Stimulated activated CD8-positive, alpha-beta memory T cell treated with anti-CD3 and anti-CD28 coated beads, Interleukin-15, amount 100 ng/mL, for 48 hours (primary cell): Measurements from ENCODE around the gene SLC7A5.
"Not testable (repeated sequence)": the region's sequence is repeated elsewhere in the genome, so short reads cannot be mapped to it uniquely, and the experiment has no call there.

Experiments
- DNase-seq, 2 donors: peaks; one replicate each; pipeline ENCODE4 v3.0.0-alpha.2; 2020; ENCODE audit warnings: low read depth in 2 of 2

The SLC7A5 gene

DNA sequence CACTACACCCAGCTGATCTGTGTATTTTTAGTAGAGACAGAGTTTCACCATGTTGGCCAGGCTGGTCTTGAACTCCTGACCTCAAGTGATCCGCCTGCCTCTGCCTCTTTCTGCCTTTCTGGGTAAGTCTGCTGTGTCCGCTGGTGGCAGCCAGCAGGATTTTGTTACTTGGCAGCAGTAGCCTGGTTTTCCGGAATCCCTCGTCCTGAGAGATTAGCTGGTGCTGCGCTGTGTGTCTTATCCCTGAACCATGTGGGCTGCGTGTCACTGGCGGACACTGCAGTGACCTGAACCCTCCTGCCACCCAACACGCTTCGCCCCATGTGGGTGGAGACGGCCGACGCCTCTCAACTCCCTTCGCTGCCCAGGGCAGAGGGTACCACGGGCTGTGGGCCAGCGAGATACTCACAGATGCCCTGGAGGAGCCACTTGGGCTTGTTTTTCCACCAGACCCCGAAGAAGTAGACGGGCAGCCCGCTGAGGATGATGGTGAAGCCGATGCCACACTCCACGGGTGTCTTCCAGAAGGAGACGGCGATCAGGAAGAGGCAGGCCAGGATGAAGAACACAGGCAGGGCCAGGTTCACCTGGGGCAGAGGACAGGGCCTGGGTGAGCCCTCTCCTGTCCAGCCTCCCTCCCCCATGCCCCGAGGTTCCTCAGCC lies 35.2 kb downstream of the SLC7A5 start:
- no peak for DNase-seq

DNA sequence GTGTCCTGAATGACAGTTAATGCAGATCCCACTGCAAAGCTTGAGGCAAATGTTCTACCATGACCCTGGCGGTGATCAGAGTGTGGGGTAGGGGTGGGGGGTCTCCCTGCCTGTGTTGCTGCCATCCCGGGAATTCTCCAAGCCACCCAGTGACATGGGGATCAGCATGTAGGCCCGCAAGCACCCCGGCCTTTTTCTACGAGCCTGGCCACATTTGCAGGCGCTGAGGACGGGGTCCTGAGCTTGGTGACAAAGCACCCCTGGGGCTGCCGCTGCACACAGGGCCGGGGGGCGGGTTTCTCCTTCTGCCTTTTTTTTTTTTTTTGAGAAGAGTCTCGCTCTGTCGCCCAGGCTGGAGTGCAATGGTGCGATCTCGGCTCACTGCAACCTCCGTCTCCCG lies 35.8 kb downstream of the SLC7A5 start:
- no peak for DNase-seq

DNA sequence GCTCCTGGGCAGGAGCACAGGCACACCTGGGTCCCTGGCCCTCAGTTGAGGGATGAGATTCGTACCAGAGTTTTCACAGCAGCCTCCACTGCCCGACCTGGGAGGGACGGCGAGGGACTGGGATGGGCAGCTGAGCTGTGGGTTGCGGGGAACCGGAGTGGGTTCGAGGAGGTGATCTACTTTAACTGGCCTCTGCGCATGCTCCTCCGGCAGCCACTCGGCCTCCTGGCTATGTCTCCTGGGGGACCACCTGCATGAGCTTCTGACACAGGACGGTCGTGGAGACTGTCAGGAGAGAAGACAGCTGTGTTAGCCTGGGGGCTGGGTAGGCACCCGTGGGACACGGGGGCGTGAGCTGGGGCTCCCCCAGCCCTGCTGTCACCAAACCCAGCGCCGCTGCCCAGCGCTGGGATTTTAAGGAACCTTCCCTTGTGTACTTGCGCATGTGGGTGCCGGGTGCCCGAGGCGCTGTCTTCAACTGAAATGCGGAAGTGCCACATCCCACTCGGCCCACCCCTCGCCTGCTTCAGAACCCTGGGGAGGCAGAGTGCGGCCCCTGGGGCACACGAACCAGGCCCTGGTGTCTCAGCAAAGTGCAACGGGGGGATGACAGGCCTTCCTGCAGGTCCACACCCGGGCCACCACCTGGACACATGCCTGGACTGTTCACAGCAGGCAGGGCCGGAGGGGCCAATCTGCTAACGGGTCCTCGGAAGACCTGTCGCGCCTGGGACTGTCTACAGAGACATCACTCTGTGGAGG lies 36.4 kb downstream of the SLC7A5 start:
- no peak for DNase-seq

DNA sequence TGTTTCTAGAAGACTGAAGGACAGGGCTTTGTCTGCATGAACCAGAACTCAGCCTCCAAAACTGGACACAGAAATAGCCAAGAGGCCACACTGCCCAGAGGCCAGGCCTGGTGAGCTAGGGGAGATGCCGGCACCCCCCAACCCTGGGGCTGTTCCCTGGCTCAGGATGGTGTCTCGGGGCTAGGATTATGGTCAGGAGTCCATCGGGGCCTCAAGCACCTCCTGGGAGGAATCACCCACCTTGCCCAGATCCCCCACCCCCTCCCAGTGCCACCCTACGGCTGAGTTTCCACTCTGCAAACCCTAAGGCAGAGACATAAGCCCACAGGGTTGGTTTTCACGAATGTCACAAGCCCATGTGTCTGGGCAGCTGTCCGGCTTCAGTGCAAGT lies 37.2 kb downstream of the SLC7A5 start:
- DNase-seq = no peak

DNA sequence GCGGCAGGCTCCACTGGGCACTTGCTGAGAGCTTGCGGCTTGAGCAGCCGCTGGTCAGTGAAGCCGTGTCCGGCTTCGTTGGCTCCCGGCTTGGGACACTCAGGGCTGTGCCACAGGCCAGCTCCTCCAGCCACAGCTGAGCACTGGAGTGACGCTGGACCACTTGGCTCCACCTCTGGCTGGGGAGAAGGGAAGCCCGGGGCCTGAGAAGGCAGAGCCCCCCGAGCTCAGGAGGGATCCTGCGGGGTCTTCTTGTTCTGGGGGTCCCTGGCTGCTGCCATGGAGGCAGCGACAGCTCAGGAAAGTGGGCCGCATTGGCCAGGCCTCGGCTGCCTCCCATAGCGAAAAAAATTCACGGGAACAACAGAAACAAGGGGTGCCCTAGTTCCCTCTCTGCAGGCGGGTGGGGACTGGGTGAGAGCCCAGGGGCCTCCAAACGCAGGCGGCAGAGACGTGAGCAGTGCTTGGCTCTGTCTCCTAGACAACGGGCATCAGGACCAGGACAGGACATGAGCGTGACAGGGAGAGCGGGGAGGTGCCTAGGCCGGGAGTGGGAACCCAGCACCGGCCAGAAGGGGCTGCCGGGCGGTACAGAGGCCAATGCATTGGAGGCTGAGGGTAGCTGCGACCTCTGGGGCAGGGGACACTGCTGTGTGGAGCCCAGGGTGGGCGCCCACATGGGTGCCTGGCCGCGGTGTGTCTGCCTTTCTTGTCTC lies 37.7 kb downstream of the SLC7A5 start:
- no peak for DNase-seq

DNA sequence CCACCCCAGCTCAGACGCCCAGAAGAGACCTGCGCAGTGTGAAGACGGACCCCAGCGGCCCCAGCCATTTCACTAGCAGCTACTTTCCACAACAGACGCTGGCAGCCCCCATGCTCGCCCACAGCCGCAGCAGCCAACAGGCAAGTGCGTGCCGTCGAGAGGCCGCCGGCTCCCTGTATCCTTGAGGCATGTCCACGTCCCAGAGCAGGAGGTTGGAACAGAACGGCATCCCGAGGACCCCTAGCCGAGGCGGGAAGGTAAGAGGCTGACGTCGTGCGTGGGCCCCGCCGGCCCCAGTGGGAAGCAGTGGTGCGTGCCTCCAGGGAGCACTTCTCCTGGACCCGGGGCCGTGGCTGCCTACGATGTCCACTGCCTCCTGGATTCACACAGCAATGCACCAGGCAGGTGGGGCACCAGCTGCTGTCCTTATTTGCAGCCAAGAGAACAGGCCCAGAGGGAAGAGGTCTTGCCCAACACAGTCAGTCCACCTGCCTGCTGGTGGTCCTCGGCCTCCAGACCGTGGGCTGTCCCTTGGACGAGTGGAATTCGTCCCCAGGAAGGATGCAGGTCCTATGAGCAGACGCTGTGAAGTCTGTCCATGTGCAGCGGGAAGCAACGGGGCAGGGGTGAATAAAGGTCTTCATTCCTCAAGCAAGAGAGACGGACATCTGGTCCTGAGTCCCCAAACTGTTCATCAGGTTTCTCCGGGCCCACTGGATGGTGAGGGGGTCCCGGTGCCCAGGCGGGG lies 38.5 kb downstream of the SLC7A5 start:
- DNase-seq = no peak

DNA sequence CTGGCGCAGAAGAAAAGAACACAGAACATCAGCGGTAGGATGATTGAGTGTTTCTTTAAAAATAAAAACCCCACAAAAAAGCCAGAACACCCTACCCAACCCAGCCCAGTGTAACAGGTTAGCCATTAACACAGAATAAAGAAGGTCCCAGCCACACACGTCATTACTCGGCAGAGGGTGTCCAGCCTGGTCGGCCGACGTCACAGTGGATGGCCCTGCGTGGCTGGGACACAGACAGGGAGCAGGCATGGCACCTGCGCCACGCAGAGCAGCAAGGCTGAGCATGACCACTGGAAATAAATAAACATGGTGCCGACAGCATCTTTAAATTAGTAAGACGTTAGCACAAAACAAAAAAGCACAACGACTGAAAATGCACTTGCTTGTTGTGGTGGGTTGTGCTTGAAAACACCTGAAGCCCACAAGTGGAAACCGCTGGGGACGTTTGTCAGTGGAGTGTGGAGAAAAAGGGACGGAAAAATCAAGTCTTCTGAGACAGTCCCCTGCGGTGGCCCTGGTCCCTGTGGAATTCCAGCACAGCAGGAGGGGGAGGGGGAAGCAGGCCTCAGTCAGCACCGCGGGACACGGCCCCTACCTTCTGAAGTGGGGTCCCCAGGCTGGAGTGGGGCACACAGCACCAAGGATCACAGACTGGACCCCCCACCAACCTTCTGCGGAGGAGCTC lies 39.2 kb downstream of the SLC7A5 start:
- no peak for DNase-seq

DNA sequence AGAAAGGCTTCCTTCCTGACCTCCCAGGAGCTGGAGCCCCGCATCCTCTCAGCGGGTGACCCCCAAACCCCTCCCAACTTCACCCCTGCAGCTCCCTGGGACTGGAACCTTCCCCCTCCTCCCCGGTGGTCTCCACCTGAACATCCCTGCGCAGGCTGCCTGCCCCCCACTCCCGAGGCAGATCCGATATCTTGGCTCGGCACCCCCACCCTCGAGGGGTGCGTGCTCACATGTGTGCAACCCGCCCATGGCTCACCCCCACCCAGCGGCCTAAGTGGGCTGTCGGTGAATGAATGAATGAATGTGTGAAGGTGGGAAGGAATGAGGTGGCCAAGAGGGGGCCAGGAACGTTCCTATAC lies 39.7 kb downstream of the SLC7A5 start:
- no peak for DNase-seq

DNA sequence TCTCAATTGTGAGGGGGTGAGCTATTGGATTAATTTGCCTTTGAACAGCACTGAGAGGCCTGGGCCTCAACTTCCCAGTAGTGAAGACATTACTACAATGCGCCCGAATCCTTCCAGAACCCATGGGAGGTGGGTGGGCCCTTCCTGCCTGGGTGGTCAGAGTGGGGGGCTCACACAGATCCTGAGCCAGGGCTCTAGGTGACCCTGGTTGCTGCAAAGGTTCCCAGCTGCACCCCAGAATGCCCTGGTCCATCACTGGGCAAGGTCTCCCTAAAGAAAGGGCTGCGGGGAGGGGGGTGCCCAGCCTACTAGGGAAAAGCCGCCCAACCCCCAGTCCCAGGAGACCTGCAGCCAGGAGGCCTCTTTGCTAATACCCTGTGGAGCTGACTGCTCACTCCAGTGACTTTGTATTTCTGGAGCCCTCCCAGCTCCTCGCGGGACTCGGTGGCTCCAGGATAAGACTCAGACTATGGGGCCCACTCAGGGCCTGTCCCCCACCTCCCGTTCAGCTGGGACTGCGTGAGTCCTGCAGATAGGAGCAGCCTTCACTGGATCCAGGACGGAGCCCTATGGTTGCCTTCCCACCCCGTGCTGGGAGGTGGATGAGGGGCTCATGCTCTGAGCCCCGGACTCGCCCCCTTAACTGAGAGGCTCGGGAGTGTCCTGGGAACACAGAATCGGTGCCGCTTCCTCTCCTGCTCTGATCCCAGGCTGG lies 40.2 kb downstream of the SLC7A5 start:
- no peak for DNase-seq

DNA sequence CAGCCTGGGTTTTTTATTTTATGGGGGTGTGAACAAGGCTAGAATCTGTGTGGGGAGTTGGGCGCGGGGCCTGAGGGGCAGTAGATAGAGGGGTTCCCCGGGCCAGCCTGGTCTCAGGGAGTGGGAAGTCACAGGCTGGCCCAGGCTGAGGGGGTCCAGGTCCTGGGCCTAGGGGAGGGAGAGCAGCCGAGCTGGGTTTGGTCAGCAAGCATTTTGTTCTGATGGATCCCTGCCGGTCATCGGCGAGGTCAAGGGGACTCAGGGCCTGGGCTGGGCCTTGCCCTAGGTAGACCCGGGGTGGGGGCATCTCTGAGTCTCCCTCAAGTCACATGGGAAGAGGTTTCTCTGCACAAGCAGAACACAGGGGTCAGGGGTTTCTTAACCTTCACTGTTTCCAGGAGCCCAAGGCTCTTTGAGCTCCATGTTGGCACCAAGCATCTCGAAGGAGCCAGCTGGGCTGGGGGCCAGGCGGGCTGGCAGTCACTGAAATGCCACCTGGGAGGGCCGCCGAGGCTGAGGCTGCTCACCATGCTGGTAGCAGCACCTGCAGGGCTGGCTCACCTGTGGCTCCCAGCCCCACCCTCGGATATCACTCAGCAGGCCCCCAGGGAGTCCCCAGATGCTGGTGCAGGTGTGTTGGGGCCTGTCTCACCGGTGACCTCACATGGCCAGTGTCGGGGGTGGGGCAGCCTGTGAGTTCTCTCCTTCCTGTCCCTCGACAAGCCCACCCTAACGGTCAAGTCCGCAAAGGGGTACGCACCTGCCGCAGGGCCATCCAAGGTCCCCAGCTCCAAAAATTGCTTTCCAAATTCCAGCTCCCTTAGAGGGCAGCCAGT lies 41.0 kb downstream of the SLC7A5 start:
- no peak for DNase-seq

DNA sequence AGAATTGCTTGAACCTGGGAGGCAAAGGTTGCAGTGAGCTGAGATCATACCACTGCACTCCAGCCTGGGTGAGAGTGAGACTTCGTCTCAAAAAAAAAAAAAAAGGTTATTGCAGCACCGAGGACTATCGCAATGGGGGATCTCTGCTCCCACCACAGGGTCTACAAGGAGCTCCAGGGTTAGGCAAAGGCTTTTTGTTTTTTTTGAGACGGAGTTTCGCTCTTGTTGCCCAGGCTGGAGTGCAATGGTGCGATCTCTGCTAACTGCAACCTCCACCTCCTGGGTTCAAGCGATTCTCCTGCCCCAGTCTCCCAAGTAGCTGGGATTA lies 41.8 kb downstream of the SLC7A5 start:
- DNase-seq = not testable (repeated sequence)

DNA sequence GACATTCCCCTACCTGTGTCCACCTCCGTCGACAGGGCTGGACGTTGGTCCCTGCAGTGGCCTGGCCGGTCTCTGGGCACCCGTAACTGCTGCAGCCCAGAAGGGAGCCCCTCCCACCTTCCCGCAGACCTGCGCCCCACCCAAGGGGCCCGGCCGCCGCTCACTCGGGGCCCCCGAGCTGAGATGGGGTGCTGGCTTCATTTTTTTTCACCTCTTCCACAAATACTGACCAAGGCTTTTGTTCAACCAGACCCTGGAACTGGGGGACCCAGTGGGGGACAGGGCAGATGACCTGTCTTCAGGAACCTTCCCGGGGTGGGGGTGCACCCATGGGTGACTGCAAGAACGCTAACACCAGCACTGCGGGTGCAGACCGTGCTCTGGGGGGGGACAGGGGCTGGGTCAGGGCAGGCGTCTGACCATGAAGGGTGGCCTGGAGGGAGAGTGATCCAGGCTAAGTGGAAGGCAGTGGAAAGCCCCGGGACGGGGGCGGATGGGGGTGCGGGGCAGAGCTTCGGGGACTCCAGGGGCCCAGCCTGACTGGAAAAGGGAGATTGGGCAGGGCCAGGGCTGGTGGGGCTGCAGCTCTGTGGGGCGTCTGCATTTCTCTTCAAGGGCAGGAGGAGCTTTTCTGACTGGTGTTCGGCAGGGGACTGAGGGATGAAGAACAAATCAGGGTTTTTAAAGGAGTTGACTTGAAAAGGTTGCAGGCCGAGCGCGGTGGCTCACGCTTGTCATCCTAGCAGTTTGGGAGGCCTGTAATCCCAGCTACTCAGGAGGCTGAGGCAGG lies 42.3 kb downstream of the SLC7A5 start:
- no peak for DNase-seq

DNA sequence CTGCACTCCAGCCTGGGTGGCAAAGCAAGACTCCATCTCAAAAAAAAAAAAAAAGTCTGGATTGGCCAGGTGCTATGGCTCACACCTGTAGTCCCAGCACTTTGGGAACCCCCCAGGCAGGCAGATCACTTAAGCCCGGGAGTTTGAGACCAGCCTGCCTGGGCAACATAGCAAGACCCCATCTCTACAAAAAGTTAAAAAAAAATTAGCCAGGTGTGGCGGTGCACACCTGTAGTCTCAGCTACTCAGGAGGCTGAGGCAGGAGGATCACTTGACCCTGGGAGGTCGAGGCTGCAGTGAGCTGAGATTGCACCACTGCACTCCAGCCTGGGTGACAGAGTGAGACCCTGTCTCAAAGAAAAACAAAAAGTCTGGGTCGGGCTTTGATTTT lies 42.9 kb downstream of the SLC7A5 start:
- not testable (repeated sequence) for DNase-seq

DNA sequence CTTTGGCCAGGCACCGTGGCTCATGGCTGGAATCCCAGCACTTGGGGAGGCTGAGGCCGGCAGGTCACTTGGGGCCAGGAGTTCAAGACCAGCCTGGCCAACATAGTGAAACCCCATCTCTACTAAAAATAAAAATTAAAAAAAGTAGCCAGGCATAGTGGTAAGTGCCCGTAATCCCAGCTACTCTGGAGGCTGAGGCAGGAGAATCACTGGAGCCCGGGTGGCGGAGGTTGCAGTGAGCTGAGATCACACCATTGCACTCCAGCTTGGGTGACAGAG lies 43.5 kb downstream of the SLC7A5 start:
- DNase-seq = not testable (repeated sequence)

DNA sequence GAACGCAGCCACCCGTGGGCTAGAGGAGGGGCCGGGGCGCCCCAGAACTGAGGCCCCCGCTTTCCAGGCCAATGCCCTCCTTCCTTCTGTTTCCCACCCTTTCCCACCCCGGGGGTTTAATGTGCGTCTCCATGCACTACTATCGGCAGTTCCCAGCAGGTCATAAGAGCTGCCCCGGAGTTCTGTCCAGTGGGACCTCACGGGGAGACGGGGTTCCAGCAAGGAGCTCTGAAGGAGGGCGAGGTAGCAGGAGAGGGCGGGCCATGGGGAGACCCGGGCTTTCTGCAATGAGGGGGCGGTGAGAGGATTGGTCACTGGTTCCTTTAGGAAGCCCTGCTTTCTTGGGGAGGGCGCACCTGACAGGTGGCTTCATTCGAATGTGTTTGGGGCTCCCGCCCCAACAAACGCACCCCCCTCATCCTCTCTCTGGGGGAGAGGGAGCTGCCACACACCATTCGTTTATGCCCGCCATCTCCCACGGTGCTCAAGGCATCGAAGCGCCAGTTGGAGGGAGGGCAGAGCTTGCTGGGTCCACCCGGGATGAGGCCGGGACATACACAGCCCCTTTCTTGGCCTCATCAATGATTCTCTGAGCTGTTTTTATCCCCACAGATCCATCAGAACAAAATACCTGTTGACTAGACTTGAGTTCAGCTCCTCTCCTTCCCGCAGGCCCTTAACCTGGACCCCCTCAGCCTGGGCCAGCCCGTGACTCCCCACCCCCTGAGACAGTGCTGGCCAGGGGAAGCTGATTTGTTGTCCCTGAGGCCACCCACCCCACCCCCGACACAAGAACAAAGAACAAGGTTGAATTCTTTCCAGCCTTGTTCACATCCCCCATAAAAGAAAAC lies 44.1 kb downstream of the SLC7A5 start:
- DNase-seq = no peak

DNA sequence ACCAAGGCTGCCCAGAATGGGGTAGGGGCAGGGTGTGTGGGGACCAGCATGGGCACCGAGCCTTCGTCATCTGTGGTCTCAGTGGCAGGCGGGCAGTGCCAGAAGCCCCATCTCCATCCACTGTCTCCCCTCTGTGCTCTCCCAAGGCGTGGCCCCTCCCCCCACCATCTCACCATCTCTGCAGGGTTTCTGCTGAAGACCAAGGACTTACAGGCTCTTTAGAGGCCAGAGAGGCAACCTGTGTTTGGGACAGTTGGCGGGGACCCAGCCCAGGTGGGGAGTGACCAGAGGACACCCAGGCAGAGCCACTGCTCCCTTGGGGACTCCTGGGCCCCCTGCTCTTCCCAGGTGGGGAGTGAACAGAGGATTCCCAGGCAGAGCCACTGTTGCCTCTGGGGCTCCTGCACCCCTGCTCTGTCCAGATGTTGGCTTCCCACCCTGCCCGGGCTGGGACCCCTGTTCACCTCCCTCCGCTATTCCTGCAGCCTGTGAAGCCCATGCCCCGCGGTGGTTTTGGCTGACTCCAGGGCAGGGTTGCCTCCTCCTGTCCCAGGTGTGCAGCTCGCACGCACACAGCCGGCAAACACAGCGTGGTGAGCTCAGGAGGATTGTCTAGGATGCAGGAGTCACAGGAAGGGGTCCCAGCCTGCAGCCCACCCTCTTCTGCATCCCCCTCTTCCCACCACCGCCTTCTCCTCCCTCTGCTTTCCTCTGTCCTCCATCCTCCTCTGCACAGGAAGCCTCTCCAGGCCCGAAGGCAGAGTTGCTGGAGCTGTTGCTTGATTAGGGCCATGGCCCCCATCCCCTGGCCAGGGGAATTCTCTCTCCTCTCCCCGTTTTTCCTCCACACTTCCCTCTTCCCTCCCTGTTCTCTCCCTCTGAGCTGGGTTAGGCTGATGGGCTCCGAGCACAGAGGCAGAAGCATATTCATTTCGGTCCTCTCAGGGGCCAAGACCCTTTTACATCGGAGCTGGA lies 45.0 kb downstream of the SLC7A5 start:
- no peak for DNase-seq

DNA sequence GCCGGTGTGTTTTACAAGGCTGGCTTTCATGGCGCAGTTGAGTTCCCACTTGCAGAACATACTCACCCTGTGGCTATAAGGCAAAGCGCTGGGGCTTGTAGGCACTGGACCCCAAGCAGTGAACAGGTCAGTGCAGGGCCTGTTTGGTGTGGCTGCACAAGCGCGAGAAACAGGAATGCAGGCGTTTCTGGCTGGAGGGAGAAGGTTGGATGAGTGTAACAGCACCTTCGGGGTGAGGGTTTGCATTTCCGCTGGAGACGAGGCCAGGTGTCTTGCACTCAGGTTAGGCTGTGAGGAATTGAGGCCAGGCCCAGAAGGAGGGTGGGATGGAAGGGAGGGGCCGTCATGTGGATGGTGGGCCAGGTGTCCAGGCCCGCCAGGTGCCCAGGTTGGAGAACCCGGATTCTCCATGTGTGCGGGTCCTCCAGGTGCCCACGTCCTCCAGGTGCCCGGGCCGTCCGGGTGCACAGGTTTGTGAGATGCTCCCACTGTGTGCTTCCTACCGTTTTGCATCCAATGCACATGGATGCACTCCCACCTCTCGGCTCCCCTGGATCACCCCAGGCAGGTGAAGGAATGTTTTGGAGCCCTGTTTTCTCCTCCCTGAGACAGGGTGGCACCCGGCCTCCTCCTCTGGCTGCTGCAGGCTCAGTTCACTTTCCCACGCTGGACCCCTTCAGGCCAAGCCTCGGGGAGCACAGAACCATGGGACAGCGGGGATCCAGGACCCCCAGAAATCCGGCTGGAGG lies 46.0 kb downstream of the SLC7A5 start:
- no peak for DNase-seq
